Spleen (tissue), 7 donors: ENCODE data around the gene WT1.

ENCODE experiments used
- POLR2A ChIP-seq, 3 donors: fragments of 450-650 bp; IDR thresholded peaks; one replicate each; pipeline ENCODE4 v1.5.1; 2017; ENCODE audit warnings: antibody characterized with exemption in 3 of 3, mild to moderate bottlenecking in 1 of 3
- TF ChIP-seq, protein P1 (sequence below), 11 experiments: fragments of 200-600 bp in 7 of 11; fragments of 450-650 bp in 4 of 11; sonication (generic) in 4 of 11; IDR thresholded peaks in 8 of 11; conservative IDR thresholded peaks in 3 of 11; 1 replicate in 7 of 11; 2 replicates in 4 of 11; pipeline versions ENCODE4 v1.4.0 to v1.8.0; 2016 to 2021; ENCODE audit warnings: antibody characterized with exemption in 11 of 11, inconsistent platforms in 4 of 11, mild to moderate bottlenecking in 1 of 11
- donor health status: DM: no; HTN: no; CAD: no; lungs with moderate emphysema.
- donor health status: DM: no; HTN: no; CAD: no.
- donor health status: DM: no; HTN: no; CAD: no.

DNA sequence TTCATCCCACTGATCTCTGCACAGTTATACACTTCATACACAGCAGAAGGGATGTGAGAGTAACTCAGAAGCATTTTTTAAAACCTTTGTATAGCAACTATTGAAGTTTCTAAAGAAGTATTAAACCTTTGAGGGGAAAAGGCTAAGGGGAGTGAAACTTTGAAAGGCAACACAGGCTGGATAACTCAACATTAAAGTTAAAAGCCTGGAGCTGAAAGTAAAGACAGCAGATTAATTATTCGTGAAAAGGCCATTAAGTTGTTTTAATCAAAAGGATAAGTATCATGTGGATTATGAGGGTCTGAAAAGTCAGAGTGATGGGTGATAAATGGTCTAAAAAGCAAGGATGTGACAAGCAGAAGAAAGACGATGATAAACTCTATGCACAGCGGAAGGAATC is 17.5 kb downstream of the WT1 start:
- TF ChIP-seq, protein P1, sequence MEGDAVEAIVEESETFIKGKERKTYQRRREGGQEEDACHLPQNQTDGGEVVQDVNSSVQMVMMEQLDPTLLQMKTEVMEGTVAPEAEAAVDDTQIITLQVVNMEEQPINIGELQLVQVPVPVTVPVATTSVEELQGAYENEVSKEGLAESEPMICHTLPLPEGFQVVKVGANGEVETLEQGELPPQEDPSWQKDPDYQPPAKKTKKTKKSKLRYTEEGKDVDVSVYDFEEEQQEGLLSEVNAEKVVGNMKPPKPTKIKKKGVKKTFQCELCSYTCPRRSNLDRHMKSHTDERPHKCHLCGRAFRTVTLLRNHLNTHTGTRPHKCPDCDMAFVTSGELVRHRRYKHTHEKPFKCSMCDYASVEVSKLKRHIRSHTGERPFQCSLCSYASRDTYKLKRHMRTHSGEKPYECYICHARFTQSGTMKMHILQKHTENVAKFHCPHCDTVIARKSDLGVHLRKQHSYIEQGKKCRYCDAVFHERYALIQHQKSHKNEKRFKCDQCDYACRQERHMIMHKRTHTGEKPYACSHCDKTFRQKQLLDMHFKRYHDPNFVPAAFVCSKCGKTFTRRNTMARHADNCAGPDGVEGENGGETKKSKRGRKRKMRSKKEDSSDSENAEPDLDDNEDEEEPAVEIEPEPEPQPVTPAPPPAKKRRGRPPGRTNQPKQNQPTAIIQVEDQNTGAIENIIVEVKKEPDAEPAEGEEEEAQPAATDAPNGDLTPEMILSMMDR (IDR thresholded peaks at IDR 0.05 in 8 of 11, conservative IDR thresholded peaks at IDR 0.05 in 3 of 11), result no peak
- TF ChIP-seq POLR2A (IDR thresholded peaks at IDR 0.05), result no peak
